GM19035 (cell line): ENCODE data around the gene MCUB.
"Not testable (repeated sequence)": the region's sequence is repeated elsewhere in the genome, so short reads cannot be mapped to it uniquely, and the experiment has no call there.

Source experiments
- ATAC-seq: cut with Tn5 transposase; IDR thresholded peaks from one replicate; pipeline ENCODE4 v1.9.1; 2021; ENCODE audit not compliant: unreplicated experiment

The MCUB gene

DNA sequence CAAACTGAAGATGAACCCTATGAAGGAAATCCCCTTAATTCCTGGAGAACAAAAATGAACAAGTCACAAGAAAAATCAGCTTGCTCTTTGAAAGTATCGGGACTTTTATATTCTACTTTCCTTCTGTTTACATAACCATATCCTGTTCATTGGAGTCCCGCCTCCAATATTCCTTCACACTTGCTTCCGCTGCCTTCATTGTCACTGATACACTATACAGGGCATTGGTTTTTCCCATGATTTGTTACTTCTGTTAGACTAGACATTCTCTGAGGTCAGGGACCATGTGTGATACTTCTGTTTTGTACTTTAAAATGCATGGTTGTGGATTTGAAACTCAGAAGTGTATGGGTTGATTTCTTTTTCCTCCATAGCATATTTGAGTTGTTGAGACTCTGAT lies 18.8 kb downstream of the MCUB start:
- no peak for ATAC-seq

DNA sequence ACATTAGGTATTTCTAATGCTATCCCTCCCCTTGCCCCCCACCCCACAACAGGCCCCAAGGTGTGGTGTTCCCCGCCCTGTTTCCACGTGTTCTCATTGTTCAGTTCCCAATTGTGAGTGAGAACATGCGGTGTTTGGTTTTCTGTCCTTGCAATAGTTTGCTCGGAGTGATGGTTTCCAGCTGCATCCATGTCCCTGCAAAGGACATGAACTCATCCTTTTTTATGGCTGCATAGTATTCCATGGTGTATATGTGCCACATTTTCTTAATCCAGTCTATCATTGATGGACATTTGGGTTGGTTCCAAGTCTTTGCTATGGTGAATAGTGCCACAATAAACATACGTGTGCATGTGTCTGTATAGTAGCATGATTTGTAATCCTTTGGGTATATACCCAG lies 20.0 kb downstream of the MCUB start:
- ATAC-seq, result not testable (repeated sequence)

DNA sequence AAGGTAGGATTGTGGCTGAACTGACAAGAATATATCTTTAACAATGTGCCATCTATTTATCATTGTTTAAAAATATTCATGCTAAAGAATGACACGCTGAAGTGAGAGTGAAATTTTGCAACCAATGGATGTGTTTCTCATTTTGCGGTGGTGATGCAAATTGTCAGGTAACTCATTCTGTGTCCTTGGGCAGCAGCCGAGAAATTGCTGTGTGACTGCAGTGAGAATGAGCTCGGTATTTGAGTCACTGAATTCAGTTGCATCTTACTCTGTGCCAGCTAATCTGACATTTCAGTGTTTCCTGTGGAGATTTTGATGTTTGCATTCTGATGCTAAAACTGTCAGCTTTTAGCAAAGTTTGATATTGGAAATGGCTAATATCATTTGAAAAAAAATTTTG lies 28.1 kb downstream of the MCUB start:
- peak; percentile 100 for ATAC-seq

DNA sequence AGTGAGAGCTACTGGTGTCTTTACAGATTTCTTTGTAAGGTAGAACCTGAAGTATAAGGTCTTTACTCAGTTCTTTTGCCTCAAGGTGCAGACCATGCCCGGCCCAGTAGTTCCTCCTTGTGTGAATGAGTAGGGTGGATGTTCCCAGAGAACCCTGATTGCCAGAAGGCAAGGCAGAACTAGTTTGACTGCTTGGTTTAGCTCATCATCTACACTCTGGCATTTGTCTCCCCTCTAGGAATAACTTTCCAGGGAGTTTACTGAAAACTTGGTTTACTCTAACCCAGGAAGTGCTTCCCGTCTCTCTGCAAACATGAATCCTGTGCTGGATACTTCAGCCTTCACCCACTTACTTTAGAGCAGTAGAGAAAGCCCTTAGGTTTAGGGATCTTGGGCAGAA lies 29.1 kb downstream of the MCUB start:
- no peak for ATAC-seq

DNA sequence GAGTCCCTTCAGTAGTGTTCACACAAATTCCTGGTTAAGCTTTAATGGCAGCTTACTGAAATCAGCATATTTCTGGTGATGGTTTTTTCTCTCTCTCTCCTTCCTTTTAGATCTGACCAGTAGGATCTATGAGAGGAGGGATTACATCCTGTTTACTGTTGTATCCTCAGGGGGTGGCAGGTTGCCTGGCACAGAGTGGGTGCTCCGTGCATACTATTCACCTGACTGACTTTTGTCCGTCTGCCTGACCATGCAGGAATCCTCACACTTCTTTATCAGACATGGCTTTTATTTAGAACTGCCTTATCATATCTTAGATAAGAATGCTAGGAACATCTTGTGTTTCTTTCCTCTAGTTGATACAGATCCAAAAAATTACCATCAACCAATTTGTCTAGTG lies 29.6 kb downstream of the MCUB start:
- ATAC-seq, result no peak

DNA sequence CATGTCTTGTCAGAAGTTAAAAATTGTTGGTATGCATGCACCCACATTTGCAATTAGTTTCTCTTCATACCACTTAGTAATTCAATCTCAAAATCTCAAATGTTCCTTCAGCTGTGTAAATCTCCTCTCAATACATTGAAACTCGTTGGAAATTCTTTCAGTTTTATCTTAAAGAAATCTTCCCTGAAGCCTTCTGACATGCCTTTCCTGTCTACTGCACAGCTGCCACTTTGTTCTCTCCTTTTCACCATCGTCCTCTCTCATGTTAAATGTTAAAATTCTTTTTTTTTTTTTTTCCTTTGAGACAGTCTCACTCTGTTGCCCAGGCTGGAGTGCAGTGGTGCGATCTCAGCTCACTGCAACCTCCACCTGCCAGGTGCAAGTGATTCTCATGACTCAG lies 30.9 kb downstream of the MCUB start:
- no peak for ATAC-seq

DNA sequence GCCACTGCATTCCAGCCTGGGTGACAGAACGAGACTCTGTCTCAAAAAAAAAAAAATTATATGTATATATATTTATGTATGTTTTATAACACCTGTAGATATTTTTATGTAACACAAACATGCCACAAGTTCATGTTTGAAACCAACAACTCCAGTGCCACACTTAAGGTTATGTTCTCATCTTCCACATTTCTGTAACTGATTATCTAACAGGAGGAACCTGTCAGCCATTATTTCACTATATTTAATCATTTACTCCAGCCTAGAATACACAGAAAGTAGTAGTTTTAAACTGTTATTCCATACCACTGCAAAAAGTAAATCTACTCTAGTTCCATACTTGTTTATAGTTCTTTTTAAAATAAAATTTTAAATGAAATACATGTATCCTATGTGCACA lies 32.3 kb downstream of the MCUB start:
- ATAC-seq, result no peak

DNA sequence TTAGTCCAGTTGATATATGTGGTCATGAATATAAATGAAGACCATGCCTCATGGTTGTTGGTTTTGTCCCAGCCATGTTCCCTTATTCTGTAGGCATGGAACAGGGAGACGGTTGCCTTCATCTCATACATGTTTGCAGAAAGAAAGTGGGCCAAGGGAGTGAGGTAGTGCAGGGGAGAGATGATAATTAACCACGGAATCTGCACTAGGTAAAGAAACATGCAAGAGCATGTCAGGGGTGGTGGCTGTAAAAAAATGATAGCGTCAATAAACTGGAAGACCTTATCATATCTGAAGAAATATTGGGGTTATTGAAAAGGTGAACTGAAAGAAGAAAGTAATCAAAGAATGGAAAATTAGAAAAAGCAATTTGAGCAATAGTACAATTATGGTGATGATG lies 35.1 kb downstream of the MCUB start:
- ATAC-seq, result not testable (repeated sequence)

DNA sequence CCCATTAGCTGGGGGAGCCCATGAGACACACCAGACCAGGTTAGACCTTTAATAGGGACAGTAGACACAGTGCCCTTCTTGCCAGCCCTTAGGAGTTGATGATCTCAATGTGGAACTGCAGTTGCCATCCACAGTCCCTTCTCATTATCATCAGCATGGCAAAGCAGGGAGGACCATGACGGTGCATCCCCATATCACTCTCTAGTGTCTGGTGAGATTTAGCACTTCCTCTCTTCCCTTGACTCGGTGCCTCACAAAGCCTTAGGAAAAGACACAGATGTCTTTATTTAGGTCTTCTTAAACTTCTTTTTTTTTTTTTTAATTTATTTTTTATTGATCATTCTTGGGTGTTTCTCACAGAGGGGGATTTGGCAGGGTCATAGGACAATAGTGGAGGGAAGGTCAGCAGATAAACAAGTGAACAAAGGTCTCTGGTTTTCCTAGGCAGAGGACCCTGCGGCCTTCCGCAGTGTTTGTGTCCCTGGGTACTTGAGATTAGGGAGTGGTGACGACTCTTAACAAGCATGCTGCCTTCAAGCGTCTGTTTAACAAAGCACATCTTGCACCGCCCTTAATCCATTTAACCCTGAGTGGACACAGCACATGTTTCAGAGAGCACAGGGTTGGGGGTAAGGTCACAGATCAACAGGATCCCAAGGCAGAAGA lies 36.5 kb downstream of the MCUB start:
- not testable (repeated sequence) for ATAC-seq

DNA sequence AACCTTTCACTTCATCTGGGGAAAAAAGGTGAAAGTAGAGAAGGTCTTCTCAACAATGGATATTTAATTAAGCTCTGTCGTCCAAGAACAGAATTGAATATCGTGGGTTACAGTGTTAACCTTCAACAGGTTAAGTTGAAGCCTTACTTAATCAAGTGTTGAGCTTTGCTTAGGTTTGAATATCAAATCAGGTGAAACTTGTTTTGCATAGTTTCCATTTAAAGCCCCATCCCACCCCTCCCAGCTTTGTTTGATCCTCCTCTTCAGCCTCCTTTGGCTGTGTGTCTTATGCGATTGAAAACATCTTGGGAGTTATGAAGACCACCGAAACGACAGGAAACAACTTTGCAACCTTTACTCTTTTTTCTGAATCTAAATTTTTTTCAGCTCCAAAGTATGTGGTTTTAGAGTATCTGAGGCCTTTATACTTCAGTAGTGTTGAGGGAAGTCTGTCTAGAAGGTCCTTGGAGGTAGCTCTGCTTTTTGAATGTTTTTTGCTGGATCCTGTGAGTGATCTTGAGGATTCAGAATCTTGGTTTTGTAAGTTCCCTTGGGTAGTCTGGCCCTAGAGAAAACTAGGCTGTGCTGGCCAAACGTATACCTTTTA lies 39.1 kb downstream of the MCUB start:
- no peak for ATAC-seq

DNA sequence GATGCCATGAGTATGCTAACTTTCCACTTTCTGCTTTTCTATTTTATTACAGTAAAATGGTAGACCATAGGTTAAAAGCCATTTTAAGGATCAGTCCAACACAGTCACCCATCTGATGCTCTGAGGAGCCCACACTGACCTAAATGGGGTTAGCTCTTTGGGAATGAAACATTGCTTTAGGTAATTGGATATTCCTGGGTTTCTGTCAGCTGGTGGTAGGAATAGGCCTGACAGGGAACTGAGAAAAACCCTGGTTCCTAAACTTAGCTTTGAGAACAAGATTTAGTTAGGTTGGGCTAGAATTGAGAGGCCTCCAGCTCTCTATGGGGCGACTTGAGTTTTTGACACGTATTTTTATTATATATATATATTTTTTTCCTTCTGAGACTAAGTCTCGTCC lies 40.4 kb downstream of the MCUB start:
- no peak for ATAC-seq

DNA sequence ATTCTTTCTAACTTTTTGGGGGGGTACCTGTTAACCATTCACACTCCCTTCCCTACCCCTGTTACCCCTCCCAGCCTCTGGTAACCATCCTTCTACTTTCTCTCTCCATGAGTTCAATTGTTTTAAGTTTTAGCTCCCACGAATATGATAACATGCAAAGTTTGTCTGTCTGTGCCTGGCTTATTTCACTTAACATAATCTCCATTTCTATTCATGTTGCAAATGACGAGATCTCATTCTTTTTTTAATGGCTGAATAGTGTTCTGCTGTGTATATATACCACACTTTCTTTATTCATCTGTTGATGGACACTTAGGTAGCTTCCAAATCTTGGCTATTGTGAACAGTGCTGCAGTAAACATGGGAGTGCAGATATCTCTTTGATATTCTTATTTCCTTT lies 41.3 kb downstream of the MCUB start:
- no peak for ATAC-seq

DNA sequence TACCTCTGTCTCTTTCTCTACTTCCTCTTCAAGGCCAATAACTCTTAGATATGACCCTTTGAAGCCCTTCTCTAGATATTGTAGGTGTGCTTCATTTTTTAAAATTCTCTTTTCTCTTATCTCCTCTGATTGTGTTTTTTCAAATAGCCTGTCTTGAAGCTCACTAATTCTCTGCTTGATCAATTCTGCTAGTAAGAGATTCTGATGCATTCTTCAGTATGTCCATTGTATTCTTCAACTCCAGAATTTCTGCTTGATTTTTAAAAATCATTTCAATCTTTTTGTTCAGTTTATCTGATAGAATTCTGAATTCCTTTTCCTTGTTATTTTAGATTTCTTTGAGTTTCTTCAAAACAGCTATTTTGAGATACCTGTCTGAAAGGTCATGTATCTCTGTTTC lies 47.9 kb downstream of the MCUB start:
- ATAC-seq, result no peak

DNA sequence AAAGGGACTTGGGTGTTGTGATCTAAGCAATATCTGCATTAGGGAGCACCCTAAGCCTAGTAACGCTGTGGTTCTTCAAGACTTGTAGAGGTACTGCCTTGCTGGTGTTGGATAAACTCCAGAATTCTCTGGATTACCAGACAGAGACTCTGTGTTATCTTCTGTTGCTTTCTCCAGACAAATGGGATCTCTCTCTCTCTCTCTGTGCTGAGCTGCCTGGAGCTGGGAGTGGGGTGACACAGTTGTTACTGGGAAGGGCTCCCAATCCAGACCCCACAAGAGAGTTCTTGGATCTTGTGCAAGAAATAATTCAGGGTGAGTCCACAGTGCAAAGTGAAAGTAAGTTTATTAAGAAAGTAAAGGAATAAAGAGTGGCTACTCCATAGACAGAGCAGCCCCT lies 48.8 kb downstream of the MCUB start:
- no peak for ATAC-seq

DNA sequence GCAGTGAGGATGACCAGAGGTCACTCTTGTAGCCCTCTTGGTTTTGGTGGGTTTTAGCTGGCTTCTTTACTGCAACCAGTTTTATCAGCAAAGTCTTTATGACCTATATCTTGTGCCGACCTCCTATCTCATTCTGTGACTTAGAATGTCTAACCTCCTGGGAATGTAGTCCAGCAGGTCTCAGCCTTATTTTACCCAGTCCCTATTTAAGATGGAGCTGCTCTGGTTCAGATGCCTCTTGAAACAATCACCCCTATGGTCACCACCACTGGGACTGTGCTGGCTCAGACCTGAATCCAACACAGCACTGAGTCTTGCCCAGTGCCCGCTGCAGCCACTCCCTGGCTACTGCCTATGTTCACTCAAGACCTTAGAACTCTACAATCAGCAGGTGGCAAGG lies 49.4 kb downstream of the MCUB start:
- no peak for ATAC-seq

DNA sequence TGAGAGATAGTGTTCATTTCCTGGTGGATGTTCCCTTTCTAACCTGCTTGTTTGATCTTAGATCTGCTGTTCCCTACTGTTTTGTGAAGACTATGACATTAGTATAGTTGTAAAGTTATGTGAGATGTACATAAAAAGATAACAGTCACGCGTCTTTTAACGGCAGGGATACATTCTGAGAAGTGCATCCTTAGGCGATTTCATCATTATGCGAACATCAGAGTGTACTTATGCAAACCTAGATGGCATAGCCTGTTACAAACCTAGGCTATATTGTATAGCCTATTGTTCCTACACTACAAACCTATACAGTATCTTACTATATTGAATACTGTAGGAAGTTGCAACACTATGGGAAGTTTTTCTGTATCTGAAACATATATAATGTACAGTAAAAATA lies 50.4 kb downstream of the MCUB start:
- ATAC-seq, result no peak

DNA sequence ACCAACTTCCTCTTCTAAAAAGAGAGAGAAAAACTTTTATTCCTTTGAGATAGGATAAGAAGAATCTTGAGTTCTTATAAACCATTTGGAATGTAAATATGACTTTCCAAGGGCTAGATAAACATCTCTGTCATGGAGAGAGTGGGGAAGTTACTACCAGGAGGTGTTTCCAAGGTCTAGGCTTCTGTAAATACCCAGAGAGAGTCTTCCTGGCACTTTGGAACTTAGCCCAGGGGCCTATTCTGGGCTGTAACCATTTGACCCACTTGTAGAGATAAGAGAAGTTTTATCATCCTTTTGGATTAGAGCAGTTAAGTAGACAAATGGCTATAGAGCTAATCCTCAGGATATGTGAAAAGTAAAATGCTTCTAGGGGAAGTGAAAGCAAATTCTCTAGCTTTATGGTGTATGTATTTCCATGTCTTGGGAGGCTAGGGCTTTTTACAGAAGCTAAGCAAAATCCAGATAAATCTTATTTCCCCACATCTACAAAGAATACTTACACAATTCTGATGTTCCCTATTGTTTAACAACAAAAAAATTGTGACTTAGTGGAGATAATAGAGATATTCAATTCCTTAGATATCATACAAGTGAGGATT lies 51.1 kb downstream of the MCUB start:
- ATAC-seq, result no peak

DNA sequence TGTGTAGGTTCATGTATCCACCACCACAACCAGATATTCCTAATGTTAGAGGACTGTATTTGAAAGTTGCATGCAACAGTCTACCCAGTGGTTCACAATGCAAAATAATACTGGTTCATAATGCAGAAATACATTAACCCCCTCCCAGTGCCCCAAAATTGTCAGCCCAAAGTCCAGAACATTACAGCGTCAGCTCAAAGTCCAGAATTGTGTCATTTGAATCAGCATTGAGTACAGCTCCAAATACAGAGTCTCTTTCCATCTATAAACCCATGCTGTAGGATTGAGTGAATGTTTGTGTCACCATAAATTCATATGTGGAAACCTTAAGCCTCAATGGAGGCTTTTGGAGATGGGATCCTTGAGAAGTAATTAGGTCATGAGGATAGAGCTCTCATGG lies 54.0 kb downstream of the MCUB start:
- no peak for ATAC-seq

DNA sequence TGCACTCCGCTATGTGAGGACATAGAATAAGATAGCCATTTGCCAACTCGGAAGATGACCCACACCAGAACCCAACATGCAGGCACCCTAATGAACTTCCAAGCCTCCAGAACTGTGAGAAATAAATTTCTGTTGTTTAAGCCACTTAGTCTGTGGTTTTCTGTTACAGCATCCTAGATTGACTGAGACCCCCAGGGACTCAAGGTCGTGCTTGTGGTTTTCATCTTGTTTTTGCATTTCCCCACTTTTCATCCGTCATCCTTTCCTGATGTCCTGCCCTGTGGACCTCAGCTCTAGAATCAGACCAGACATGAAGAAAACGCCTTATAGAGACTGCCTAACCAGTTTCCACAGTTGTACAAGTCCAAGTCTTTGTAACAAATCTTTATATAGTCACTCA lies 54.4 kb downstream of the MCUB start:
- ATAC-seq, result no peak

DNA sequence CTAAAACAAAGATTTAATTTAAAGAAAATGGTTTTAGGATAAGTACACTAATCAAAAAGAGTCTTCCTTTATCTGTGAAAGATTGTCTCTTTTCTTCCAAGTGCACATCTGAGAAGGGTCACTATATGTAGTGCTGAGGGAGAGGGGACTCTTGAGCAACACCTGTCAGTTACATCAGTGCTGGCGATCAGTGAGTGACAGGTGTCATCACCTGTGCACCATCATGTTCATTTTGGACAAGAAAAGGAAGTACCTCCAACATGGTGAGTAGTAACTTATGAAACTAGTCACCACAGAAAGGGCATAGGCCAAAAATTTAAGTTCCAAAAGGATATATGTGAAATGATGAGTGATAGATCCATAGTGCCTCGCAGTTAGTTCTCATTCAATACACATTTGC lies 55.7 kb downstream of the MCUB start:
- no peak for ATAC-seq

DNA sequence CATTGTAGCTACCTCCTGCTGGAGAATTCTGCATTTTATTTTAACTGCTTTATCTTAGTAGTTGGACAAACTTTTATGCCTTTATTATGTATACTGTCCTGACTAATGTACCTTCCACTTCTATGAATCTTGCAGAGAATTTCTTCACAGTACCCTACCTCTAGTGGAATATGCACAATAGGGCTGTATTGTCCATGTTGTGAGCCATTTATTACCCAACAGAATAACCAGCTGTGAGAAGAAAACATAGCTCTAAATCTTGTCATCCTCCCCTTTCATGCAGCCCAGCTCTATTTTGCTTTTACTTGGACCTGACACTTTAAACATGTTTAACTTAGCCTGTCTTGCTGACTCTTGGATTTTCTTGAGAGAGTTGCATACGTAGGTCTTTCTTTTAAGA lies 56.2 kb downstream of the MCUB start:
- ATAC-seq, result no peak

DNA sequence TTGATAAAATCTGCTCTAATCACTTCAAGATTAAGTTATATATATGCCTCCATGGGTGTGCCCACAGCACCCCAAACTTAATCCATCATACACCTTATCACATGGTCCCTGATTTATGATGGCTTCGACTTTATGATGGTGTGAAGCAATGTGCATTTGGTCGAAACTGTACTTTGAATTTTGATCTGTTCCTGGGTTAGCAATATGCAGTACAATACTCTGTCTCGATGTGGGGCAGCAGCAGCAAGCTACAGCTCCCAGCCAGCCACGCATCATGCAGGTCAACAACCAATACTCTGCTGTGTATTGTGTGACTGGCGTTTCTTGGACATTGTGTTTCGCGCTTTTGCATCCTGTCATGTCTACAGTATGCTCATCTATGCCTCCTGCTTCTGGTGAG lies 62.6 kb downstream of the MCUB start:
- no peak for ATAC-seq

DNA sequence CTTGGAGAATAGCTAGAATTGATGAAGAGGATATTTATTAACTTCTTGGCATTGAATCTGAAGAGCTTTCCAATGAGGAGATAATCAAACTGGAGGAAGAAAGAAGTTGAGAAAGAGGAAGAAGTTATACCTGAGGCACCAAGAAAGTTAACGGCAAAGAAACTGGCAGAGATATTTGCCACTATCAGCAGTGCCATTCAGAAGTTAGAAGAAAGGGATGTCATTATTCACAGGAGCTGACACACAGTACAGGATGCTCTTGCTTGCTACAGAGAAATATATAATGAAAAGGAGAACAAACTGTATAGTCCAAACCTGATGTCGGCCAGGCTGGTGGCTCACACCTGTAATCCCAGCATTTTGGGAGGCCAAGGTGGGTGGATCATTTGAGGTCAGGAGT lies 64.5 kb downstream of the MCUB start:
- no peak for ATAC-seq
